ENCODE measurements around the gene SETD2.
A peak's percentile ranks its signal among the peaks of the same experiment; 100 is the strongest.

The SETD2 gene

GRCh38 chr3:47005212-47006144 lies 158.4 kb downstream of the SETD2 start:
- no peak for DNase-seq (ENCODE audit: insufficient read length, low spot score)
- FAIRE-seq = no peak
- TF ChIP-seq, protein P1, sequence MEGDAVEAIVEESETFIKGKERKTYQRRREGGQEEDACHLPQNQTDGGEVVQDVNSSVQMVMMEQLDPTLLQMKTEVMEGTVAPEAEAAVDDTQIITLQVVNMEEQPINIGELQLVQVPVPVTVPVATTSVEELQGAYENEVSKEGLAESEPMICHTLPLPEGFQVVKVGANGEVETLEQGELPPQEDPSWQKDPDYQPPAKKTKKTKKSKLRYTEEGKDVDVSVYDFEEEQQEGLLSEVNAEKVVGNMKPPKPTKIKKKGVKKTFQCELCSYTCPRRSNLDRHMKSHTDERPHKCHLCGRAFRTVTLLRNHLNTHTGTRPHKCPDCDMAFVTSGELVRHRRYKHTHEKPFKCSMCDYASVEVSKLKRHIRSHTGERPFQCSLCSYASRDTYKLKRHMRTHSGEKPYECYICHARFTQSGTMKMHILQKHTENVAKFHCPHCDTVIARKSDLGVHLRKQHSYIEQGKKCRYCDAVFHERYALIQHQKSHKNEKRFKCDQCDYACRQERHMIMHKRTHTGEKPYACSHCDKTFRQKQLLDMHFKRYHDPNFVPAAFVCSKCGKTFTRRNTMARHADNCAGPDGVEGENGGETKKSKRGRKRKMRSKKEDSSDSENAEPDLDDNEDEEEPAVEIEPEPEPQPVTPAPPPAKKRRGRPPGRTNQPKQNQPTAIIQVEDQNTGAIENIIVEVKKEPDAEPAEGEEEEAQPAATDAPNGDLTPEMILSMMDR (IDR thresholded peaks at IDR 0.05; ENCODE audit: insufficient read depth, missing control alignments) = no peak

GRCh38 chr3:47004369-47005211 lies 159.3 kb downstream of the SETD2 start:
- FAIRE-seq = no peak
- DNase-seq (ENCODE audit: insufficient read length, low spot score) = no peak
- TF ChIP-seq, protein P1 (IDR thresholded peaks at IDR 0.05; ENCODE audit: insufficient read depth, missing control alignments) = no peak

GRCh38 chr3:47003461-47004368 lies 160.2 kb downstream of the SETD2 start:
- DNase-seq (ENCODE audit: insufficient read length, low spot score) (no peak), FAIRE-seq (no peak)
- TF ChIP-seq, protein P1 (IDR thresholded peaks at IDR 0.05; ENCODE audit: insufficient read depth, missing control alignments) = no peak

DNA sequence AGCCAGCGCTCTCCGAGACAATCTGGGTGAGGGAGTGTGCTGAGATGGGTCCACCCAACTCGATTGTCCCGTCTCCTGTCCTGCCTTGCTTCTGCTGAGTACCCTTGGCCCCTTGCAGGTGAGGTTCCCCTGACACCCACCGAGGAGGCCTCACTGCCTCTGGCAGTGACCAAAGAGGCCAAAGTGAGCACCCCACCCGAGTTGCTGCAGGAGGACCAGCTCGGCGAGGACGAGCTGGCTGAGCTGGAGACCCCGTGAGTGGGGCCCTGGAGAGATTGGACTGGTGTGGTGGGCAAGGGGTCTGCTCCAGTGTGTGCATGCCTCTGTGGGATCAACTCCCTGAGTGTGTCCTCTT lies 160.9 kb downstream of the SETD2 start:
- TF ChIP-seq, protein P1 (IDR thresholded peaks at IDR 0.05; ENCODE audit: insufficient read depth, missing control alignments) = no peak
- DNase-seq (ENCODE audit: insufficient read length, low spot score) (no peak), FAIRE-seq (no peak)

GRCh38 chr3:47002171-47003055 lies 161.5 kb downstream of the SETD2 start:
- TF ChIP-seq, protein P1 (IDR thresholded peaks at IDR 0.05; ENCODE audit: insufficient read depth, missing control alignments) = no peak
- peak; percentile 12 for DNase-seq (ENCODE audit: insufficient read length, low spot score)
- FAIRE-seq = no peak

- DNase-seq (ENCODE audit: insufficient read length, low spot score) (peak; percentile 15), FAIRE-seq (no peak)
- TF ChIP-seq, protein P1 (IDR thresholded peaks at IDR 0.05; ENCODE audit: insufficient read depth, missing control alignments) = no peak
These were observed 162.2 kb downstream of the SETD2 start for GRCh38 chr3:47001731-47002170.

All from D721Med (cell line).